GM12892 (cell line): ENCODE measurements around the gene CEMIP.

Experiments
- POLR2A ChIP-seq: IDR thresholded peaks from 2 replicates; pipeline ENCODE4 v1.6.1; 2011; ENCODE audit warnings: low read depth, low read length, control low read depth
- POLR2AphosphoS5 ChIP-seq: IDR thresholded peaks from 2 replicates; pipeline ENCODE4 v1.6.1; 2011; ENCODE audit warnings: low read depth, low read length, control low read depth

DNA sequence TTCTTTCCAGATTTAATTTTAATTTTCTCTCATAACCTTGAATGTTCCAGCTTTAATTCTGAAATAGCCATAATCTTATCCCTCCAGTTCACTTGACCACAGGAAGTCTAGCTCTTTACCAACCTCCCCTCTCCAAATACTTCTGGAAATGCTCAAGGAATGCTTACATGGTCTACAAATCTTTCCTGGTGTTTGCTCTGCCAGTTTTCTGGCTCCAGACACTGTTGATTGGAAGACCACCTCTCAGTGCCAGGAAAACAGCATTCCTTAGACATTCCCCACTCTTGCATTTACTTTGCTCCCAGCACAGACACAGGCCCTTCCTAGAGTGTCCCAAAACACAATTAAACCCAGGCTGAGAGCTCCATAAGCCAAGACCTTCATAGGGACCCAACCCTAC, 111.8 kb downstream of the CEMIP start:
- TF ChIP-seq POLR2A (no peak), POLR2AphosphoS5 (no peak)
